Activated naive CD4-positive, alpha-beta T cell treated with anti-CD3 and anti-CD28 coated beads, Interleukin-2, amount 50 U/mL, for 16 hours (primary cell): ENCODE measurements around the gene MAGEB2.
"Not testable (repeated sequence)": the region's sequence is repeated elsewhere in the genome, so short reads cannot be mapped to it uniquely, and the experiment has no call there.

Experiments
- DNase-seq: peaks from one replicate; pipeline ENCODE4 v3.0.0-alpha.2; 2020

Gene MAGEB2, protein sequence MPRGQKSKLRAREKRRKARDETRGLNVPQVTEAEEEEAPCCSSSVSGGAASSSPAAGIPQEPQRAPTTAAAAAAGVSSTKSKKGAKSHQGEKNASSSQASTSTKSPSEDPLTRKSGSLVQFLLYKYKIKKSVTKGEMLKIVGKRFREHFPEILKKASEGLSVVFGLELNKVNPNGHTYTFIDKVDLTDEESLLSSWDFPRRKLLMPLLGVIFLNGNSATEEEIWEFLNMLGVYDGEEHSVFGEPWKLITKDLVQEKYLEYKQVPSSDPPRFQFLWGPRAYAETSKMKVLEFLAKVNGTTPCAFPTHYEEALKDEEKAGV

GRCh38 chrX:30215357-30215843 is at the start of gene MAGEB2:
Gene MAGEB2 (plus strand): TSS chrX:30215563. CDS start chrX:30218581, 3,018 bp downstream.
- DNase-seq, result no peak

DNA sequence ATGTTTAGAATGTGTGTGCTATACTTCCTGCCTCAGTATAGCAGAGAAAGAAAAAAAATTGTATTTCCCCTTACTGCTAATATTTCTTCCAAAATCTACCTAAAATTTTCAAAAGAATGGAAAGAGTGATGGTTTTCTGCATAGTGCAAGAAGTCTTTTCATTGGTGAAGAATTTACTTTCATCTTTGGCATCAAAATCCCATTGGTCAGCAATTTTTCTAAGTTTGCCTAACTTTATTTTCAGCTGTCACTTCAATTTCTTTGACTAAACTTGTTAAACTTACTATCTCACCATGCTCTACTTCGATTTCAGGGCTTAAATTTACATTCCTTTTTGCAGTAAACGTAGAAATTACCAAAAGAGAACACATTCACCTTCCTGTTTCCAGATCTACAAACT is 44.5 kb upstream of the MAGEB2 start:
- DNase-seq, result no peak

DNA sequence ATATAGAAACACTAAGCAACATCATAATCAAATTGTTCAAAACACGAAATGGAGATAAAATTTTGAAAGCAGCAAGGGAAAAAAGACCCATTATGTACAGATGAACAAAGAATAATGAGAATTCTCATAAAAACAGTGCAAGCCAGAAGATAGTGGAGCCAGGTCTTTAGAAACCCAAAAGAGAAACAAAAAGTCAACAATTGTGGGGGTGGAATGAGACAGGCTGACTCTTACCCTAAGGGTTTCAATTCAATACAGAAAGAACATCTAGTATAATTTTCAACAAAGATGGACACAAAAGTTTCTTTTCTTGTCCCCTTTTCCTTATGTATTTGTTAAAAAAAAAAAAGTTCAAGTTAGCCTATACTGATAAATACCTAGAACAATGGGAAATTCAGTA is 34.0 kb upstream of the MAGEB2 start:
- no peak for DNase-seq

DNA sequence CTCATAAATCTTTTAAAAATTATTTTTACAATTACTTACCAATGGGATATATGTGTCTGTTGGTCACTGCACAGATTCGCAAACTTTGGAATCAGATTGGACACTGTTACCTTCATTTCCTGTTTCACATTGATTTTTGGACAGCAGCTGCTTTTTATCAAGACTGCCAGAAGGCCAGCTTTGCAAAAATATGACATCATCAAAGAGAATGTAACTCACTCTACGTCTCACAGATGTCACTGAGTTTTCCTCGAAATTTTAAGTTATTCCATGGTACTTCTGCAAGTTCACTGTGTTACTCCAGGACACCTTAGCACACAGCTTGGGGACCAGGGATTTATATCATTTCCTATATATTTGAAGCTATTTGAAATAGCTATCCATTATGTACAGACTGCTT is 31.8 kb upstream of the MAGEB2 start:
- DNase-seq, result no peak

DNA sequence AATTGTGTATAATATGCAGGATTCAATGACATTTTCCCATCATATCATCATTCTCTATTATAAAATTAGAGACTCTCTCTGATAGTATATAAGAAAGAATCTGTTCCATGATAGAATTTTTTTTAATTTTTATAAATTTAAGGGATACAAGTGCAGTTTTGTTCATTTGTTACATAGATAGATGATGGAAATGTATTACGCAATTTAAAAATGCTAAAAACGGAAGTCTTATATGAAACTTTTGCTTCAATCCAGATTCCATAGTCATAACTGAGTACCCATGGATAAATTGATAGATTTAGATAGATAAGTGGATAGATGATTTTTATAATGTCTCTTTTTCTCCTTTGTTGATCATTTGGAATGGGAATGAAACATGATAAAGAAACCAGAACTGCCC is 24.9 kb upstream of the MAGEB2 start:
- DNase-seq, result no peak

- DNase-seq, result not testable (repeated sequence)
These were observed 21.5 kb upstream of the MAGEB2 start for GRCh38 chrX:30193910-30194309.

DNA sequence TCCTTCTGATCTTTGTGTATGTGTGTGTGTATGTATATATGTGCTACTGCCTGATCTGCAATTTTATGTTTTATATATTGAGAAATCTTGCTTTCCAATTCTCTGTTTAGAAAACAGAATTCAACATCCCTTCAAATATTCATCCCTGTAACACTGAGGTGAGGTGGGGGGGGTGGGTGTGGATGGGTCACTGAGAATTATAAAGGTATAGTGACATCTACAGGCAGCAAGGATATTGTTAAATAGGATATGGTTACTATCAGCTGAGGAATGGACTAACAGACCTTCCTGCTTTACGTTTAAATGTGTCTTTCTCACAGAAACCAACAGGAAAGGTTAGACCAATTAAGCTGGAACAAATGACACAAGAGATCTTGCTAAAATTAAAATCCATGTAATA is 19.0 kb upstream of the MAGEB2 start:
- no peak for DNase-seq

DNA sequence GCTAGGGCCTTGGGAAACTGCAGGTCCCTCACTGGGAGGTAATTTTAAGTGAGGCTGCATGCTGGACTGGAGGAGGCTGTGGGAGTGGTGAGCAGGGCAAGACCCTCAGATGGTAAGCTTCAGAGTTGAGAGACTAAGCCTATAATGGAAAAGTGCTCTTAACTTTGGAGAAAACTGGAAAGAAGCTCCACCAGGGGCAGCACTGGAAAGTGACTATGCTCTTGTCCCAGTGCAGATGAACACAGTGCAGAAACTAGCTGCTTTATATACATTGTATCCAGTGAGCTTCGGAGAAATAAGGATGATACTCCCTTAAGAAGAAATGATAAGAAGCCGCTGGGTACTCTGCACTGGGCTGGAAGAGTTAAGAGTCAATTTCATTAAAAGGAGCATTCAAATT is 3.2 kb upstream of the MAGEB2 start:
- DNase-seq, result no peak

GRCh38 chrX:30217465-30217864 is 2.1 kb downstream of the MAGEB2 start:
- no peak for DNase-seq

DNA sequence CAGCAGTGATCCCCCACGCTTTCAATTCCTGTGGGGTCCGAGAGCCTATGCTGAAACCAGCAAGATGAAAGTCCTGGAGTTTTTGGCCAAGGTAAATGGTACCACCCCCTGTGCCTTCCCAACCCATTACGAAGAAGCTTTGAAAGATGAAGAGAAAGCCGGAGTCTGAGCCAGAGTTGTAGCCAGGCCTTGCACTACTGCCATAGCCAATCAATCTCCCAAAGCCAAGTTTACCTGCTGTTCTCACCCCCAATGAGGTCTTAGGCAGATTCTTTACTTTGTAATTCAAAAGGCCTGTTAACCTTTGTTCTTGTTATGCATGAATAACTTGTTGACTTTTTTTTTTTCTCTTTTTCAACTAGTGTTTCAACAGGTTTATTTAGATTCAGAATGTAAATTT is 4.0 kb downstream of the MAGEB2 start:
- no peak for DNase-seq

- no peak for DNase-seq
These were observed 5.3 kb downstream of the MAGEB2 start for GRCh38 chrX:30220661-30221060.

DNA sequence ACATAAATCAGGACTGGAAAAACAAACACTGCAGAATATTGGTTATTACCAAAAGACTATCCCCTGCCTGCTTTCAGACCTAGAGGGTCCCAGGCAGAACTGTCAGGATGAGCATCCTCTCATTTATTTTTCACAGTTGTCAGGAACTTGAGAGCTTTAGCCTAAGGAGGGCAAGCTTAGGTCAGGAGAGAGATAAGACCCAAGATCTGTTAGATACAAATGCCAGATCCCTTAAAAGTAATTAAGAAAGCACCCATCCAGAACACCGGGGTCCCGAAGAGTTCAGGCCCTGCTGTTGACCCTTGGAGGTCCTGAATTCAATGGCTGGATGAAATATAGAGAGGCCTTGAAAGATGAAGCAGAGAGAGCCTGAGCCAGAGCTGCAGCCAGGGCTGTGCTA is 9.2 kb downstream of the MAGEB2 start:
- no peak for DNase-seq

DNA sequence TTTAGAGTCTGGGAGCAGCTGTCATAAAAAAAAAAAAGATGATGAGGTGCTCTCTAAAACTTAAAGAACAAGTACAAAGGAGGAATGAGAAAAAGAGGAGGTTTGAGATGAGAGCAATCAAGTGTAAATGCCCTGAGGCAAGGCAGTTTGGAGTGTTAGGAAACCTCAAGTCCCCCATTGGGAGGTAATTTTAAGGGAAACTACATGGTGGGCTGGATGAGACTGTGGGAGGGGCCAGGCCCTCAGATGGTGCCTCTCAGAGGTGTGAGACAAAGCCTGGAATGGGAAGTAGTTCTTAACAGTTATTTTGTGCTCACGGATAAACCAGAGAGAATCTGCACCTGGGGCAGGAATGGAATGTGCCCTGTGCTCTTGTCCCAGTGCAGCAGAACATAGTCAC is 13.2 kb downstream of the MAGEB2 start:
- DNase-seq, result no peak

DNA sequence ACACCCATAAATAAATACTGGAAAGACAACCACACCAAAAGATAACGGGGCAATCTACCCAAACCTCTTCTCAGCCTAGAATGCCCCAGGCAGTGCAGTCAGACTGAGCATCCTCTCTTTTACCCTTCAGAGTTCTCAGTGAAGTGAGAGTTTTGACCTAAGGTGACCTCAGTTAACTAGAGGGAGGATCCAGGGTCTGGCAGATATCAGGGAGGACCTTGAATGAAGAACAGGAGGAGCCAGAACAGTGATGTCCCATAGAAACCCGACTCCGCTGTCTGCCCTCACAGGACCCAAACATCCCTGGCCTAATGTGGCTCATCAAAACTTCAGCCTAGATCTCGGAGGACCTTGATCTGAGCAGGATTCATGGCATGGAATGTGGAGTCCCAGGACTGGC is 15.0 kb downstream of the MAGEB2 start, which contains the start of gene MAGEB3:
Gene MAGEB3 (plus strand): TSS at position 263 of the 400 bp plus-strand sequence. CDS start 5,268 bp downstream, outside the sequence.
- no peak for DNase-seq

DNA sequence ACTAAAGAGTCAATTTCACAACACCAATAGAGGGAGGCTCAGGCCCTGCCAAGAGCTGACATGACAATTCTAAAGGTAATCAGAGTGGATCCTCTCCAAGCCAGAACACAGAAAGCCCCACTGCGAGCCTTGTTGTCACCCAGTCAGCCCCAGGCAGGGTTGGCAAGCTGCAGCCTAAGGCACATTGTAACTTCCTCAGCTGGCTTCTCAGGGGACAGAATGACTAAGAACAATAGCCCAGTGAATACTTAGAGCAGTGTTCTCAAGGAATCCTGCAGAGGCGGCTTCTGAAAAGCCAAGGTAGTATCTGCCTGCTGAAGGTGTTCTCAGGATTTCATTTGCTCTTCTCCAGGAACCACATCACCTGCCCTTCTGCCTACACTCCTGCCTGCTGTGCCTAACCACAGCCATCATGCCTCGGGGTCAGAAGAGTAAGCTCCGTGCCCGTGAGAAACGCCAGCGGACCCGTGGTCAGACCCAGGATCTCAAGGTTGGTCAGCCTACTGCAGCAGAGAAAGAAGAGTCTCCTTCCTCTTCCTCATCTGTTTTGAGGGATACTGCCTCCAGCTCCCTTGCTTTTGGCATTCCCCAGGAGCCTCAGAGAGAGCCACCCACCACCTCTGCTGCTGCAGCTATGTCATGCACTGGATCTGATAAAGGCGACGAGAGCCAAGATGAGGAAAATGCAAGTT is 26.5 kb downstream of the MAGEB2 start, which contains the start of gene MAGEB4:
Gene MAGEB4 (plus strand): TSS at position 277 of the 692 bp plus-strand sequence. CDS start 136 bp downstream, at position 413.
- no peak for DNase-seq

DNA sequence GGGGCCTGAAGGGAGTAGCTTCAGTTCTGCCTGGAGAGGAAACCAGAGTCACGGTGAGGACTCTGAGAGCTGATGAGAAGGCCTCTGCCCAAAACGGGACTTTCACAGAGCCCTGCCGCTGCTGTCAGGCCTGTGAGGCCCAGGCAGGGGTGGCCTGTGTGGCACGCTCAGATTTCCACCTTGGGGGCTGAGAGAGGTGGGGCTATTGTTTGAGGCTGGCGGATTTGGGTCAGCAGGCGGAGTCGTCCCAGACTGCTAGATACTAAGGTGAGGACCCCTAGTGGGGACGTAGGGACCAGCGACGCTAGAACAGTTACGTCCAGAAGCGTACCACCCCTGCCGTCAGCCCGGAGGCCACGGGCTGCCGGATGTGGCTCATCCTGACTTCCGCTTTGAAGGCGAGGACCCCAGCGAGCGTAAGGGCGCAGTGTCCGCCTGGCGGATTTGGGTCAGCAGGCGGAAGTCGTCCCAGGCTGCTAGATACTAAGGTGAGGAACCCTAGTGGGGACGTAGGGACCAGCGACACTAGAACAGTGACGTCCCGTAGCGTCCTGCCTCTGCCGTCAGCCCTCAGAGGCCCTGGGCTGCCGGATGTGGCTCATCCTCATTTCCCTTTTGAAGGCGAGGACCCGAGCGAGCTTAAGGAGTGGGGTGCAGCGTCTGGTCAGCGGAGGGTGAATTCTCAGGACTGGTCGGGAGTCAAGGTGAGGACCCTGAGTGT is 31.6 kb downstream of the MAGEB2 start, which contains the start of gene MAGEB1:
Gene MAGEB1 (plus strand): TSS at position 378 of the 721 bp plus-strand sequence. CDS start 3,348 bp downstream, outside the sequence.
- DNase-seq, result no peak

GRCh38 chrX:30248854-30249253 is 33.5 kb downstream of the MAGEB2 start:
- no peak for DNase-seq

DNA sequence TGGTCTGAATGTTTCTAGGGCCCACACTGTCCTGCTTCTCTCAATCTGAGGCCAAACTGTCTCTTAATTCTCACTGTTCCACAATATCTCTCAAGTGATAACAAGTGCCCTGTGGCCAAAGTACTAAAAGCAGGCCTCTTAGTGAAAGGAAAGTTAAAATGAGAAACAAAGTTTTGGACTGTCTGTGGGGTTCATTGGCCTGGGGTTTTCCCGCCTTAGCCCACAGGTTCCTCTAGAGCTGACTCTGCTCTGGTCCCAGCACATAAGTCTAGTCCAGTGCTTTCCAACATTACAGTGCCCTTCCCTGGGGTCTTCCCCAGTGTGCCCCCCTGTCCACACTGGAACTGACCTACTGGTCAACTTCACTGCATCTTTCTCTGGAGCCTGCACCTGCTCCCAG is 37.9 kb downstream of the MAGEB2 start:
- DNase-seq, result no peak

- no peak for DNase-seq
These were observed 44.6 kb downstream of the MAGEB2 start for GRCh38 chrX:30259927-30260326.

DNA sequence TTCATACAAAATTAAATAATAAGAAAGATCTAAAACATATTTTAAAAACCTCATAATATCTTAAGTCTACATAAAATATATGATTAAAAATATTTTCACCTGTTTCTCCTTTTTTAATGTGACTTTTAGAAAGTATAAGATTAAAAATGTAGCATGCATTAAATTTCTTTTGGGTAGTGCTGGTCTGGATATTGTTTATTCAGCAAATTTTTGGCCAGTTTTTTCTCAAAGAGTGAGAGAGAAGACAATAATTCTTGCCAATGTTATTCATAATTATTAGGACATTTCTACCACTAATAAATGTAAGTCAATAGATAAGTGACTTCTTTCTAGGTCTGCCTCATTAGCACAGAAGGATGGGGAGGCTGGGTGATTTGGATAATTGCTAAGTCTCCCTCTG is 45.6 kb downstream of the MAGEB2 start:
- no peak for DNase-seq

GRCh38 chrX:30262763-30263162 is 47.4 kb downstream of the MAGEB2 start:
- no peak for DNase-seq
